Measurements from ENCODE around the gene TRPM1.

DNA sequence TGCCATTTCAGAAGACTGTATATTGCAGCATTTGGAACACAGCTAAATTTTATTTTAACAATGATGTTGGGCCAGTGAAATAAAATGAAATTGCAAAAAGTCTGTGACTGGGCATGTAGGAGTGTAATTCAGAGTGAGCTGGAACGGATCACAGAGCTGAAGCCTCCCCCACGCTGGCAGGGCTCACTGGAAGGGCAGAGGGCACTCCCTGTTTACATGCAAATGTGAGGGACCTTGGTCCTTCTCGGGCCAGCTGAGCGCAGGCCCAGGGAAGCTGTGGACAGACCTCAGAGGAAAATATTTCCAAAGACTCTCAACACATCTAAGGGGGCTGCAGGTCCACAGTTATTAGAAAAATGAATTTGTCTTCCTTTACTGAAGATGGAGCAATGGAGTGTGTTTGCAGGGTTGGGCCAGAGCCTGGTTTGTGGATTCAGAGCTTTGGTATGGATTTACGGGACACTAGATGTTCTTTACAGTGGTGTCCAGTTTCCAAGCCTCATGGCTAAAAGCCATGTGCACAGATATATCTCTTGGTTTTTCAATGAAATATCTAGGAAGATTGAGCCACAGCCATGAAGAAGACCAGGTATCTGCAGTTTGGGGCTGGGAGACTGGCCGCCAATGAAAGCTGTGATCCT, 32.0 kb downstream of the TRPM1 start:
- TF ChIP-seq, protein P1, sequence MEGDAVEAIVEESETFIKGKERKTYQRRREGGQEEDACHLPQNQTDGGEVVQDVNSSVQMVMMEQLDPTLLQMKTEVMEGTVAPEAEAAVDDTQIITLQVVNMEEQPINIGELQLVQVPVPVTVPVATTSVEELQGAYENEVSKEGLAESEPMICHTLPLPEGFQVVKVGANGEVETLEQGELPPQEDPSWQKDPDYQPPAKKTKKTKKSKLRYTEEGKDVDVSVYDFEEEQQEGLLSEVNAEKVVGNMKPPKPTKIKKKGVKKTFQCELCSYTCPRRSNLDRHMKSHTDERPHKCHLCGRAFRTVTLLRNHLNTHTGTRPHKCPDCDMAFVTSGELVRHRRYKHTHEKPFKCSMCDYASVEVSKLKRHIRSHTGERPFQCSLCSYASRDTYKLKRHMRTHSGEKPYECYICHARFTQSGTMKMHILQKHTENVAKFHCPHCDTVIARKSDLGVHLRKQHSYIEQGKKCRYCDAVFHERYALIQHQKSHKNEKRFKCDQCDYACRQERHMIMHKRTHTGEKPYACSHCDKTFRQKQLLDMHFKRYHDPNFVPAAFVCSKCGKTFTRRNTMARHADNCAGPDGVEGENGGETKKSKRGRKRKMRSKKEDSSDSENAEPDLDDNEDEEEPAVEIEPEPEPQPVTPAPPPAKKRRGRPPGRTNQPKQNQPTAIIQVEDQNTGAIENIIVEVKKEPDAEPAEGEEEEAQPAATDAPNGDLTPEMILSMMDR (conservative IDR thresholded peaks at IDR 0.05 in 1 of 2, IDR thresholded peaks at IDR 0.05 in 1 of 2; ENCODE audit: low read depth in 1 of 2, low read length in 2 of 2): no peak
- TF ChIP-seq EZH2 (IDR thresholded peaks at IDR 0.05; ENCODE audit: low read length, missing control alignments): no peak

All from fibroblast of lung (primary cell).